GM12878 (cell line): ENCODE measurements around the gene MBOAT2. TPM values are rescaled to one million over a fixed set of nuclear protein-coding genes. Genes with fewer than 3 reads are reported as not detected.

Source experiments
- ATAC-seq: fragments of 200-7000 bp; cut with Tn5 transposase; 3 replicates; pipeline ENCODE4 v1.9.1; 2020; ENCODE audit warnings: mild to moderate bottlenecking, moderate library complexity
- BruUV-seq: library from RNA; stranded (reverse); fragments of 400-500 nt; replicated peaks from 2 replicates; lab custom pipeline; 2021; lab: Mats Ljungman, UMichigan
- CTCF ChIA-PET: fragments of 300-600 bp; sonication (Branson Sonifier 250); formaldehyde crosslinking; extraction: SDS; loops from one replicate; lab custom pipeline; 2021; ENCODE audit warnings: inconsistent platforms; lab: Yijun Ruan, JAX
- POLR2A ChIA-PET: fragments of 350-600 bp; formaldehyde crosslinking; extraction: SDS; loops from one replicate; lab custom pipeline; 2021; ENCODE audit warnings: inconsistent platforms; lab: Charles Lee
- RAD21 ChIA-PET: fragments of 300-600 bp; sonication (Branson Sonifier 250); formaldehyde crosslinking; loops from one replicate; lab custom pipeline; 2023; ENCODE audit warnings: antibody characterized with exemption; ENCODE audit not compliant: unreplicated experiment; lab: Charles Lee
- SMC1A ChIA-PET: fragments of 300-600 bp; sonication (Branson Sonifier 250); formaldehyde crosslinking; loops from one replicate; lab custom pipeline; 2023; ENCODE audit not compliant: unreplicated experiment, uncharacterized antibody; lab: Charles Lee
- DNase-seq: peaks from one replicate; pipeline ENCODE4 v3.0.0-alpha.2; 2011; ENCODE audit warnings: low read depth, low spot score
- FAIRE-seq: peaks from 3 replicates; lab custom pipeline; 2011; peaks lifted over from hg19 to GRCh38; lab: Jason Lieb, UNC
- H2AFZ ChIP-seq: 2 replicates; pipeline ENCODE4 v1.6.0; 2011; ENCODE audit warnings: low read depth, low read length, control low read depth; ENCODE audit not compliant: control insufficient read depth
- H3K27ac ChIP-seq: 2 replicates; pipeline ENCODE4 v1.5.1; 2011; ENCODE audit warnings: control low read depth; ENCODE audit not compliant: control insufficient read depth, insufficient read depth
- H3K27me3 ChIP-seq, 2 experiments: replicated peaks in 1 of 2; 2 replicates each; pipeline versions ENCODE4 v1.6.0 to v1.6.1; 2011; ENCODE audit warnings: low read length in 1 of 2; ENCODE audit not compliant: control insufficient read depth in 2 of 2, insufficient read depth in 2 of 2
- H3K36me3 ChIP-seq, 2 experiments: 2 replicates each; pipeline ENCODE4 v1.5.1; 2011; ENCODE audit warnings: low read length in 1 of 2; ENCODE audit not compliant: control insufficient read depth in 2 of 2, insufficient read depth in 2 of 2
- H3K4me1 ChIP-seq: 2 replicates; pipeline ENCODE4 v1.6.1; 2011; ENCODE audit warnings: mild to moderate bottlenecking, low read length, moderate library complexity, mixed read lengths; ENCODE audit not compliant: control insufficient read depth, insufficient read depth
- H3K4me2 ChIP-seq: 2 replicates; pipeline ENCODE4 v1.6.0; 2011; ENCODE audit warnings: control low read depth; ENCODE audit not compliant: control insufficient read depth, insufficient read depth
- H3K4me3 ChIP-seq: fragments of 200-600 bp; sonication (generic); 2 replicates; pipeline ENCODE4 v1.5.1; 2016
- H3K79me2 ChIP-seq: 2 replicates; pipeline ENCODE4 v1.6.0; 2011; ENCODE audit warnings: low read length; ENCODE audit not compliant: control insufficient read depth, insufficient read depth
- H3K9ac ChIP-seq: 2 replicates; pipeline ENCODE4 v1.8.0; 2011; ENCODE audit warnings: low read length, control low read depth, mixed read lengths; ENCODE audit not compliant: control insufficient read depth, insufficient read depth
- H3K9me3 ChIP-seq: replicated peaks from 3 replicates; pipeline ENCODE4 v1.5.1; 2011; ENCODE audit warnings: mild to moderate bottlenecking, low read length; ENCODE audit not compliant: control insufficient read depth, insufficient read depth
- H4K20me1 ChIP-seq: 2 replicates; pipeline ENCODE4 v1.6.0; 2011; ENCODE audit not compliant: control insufficient read depth, insufficient read depth
- DPF2 ChIP-seq: fragments of 450-650 bp; IDR thresholded peaks from 2 replicates; pipeline ENCODE4 v1.6.1; 2017; ENCODE audit warnings: mild to moderate bottlenecking
- ESRRA ChIP-seq: IDR thresholded peaks from 2 replicates; pipeline ENCODE4 v1.6.1; 2012; ENCODE audit warnings: mild to moderate bottlenecking, low read length, improper control_type of control experiment
- RB1 ChIP-seq: fragments of 450-650 bp; formaldehyde crosslinking; IDR thresholded peaks from 2 replicates; pipeline ENCODE4 v1.6.1; 2017; ENCODE audit warnings: mild to moderate bottlenecking, borderline replicate concordance
- WRNIP1 ChIP-seq: IDR thresholded peaks from 2 replicates; pipeline ENCODE4 v1.6.1; 2011; ENCODE audit warnings: low read depth, low read length, improper control_type of control experiment, borderline replicate concordance
- whole genome bisulfite sequencing: methylation state at CpG from one replicate; pipeline ENCODE4 v1.1.6; 2016; ENCODE audit warnings: low lambda C conversion rate; ENCODE audit not compliant: insufficient replicate concordance, insufficient coverage; ENCODE audit errors: missing lambda C conversion rate; 5-methylcytosine and 5-hydroxymethylcytosine counted together
- in situ Hi-C: fragments of 300-500 bp; cut with MboI; formaldehyde crosslinking; loops from 9 replicates; pipeline ENCODE4 v1.14.3; 2018; ENCODE audit warnings: mixed read lengths
- intact Hi-C: fragments of 100-400 bp; cut with micrococcal nuclease; formaldehyde crosslinking; loops from one replicate; pipeline ENCODE4 v1.14.2; 2022; ENCODE audit not compliant: unreplicated experiment
- polyA plus RNA-seq, 11 experiments: library from polyadenylated mRNA; depleted of rRNA in 4 of 11; unstranded in 6 of 11; stranded (reverse) in 5 of 11; fragments of >200 nt; fragmentation: Nextera tagmentation in 4 of 11; fragmentation: Illumina TruSeq in 1 of 11; extraction: Ambion mirVana in 4 of 11; extraction: Trizol in 1 of 11; gene quantifications; 1 replicate in 1 of 11; 2 replicates in 10 of 11; pipeline versions ENCODE4 v1.2.1 to v1.2.3, GENCODE V29; 2011 to 2016; ENCODE audit warnings: inconsistent platforms in 2 of 11, missing spikeins in 2 of 11, low read depth in 1 of 11
- total RNA-seq, 4 experiments: library from RNA; depleted of rRNA in 3 of 4; stranded (reverse); fragments of >200 nt in 3 of 4; fragmentation: Illumina TruSeq in 1 of 4; extraction: Trizol in 1 of 4; gene quantifications; 2 replicates each; pipeline versions ENCODE4 v1.2.1 to v1.2.3, GENCODE V29; 2013 to 2021
- TF ChIP-seq, protein P1 (sequence below): fragments of 150-350 bp; IDR thresholded peaks from 2 replicates; pipeline ENCODE4 v1.6.1; 2016; ENCODE audit warnings: low read depth, low read length
- TF ChIP-seq, protein P2 (sequence below): fragments of 450-650 bp; IDR thresholded peaks from 2 replicates; pipeline ENCODE4 v1.6.1; 2014; ENCODE audit warnings: mild to moderate bottlenecking
- TF ChIP-seq, protein P3 (sequence below): fragments of 450-650 bp; IDR thresholded peaks from 2 replicates; pipeline ENCODE4 v1.6.1; 2017; ENCODE audit warnings: mild to moderate bottlenecking, low read depth, inconsistent platforms; ENCODE audit not compliant: poor library complexity, severe bottlenecking

MBOAT2 gene
- total and polyA plus RNA-seq, 10 of the 15 experiments (the other 5 are each of a cell fraction or from before 2014, with no cell fraction given) = 0.08 to 40.6 (median 1.8) TPM

- 68% methylated on average over 1 of the region's 1 CpG for WGBS
Observed at GRCh38 chr2:9010866-9011265, 7.4 kb upstream of the MBOAT2 start.

GRCh38 chr2:9008951-9009664 is 5.6 kb upstream of the MBOAT2 start:
- FAIRE-seq = no peak
- TF ChIP-seq RB1 (no peak), DPF2 (no peak)
- TF ChIP-seq, protein P1, sequence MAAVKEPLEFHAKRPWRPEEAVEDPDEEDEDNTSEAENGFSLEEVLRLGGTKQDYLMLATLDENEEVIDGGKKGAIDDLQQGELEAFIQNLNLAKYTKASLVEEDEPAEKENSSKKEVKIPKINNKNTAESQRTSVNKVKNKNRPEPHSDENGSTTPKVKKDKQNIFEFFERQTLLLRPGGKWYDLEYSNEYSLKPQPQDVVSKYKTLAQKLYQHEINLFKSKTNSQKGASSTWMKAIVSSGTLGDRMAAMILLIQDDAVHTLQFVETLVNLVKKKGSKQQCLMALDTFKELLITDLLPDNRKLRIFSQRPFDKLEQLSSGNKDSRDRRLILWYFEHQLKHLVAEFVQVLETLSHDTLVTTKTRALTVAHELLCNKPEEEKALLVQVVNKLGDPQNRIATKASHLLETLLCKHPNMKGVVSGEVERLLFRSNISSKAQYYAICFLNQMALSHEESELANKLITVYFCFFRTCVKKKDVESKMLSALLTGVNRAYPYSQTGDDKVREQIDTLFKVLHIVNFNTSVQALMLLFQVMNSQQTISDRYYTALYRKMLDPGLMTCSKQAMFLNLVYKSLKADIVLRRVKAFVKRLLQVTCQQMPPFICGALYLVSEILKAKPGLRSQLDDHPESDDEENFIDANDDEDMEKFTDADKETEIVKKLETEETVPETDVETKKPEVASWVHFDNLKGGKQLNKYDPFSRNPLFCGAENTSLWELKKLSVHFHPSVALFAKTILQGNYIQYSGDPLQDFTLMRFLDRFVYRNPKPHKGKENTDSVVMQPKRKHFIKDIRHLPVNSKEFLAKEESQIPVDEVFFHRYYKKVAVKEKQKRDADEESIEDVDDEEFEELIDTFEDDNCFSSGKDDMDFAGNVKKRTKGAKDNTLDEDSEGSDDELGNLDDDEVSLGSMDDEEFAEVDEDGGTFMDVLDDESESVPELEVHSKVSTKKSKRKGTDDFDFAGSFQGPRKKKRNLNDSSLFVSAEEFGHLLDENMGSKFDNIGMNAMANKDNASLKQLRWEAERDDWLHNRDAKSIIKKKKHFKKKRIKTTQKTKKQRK = no peak
- TF ChIP-seq, protein P2, sequence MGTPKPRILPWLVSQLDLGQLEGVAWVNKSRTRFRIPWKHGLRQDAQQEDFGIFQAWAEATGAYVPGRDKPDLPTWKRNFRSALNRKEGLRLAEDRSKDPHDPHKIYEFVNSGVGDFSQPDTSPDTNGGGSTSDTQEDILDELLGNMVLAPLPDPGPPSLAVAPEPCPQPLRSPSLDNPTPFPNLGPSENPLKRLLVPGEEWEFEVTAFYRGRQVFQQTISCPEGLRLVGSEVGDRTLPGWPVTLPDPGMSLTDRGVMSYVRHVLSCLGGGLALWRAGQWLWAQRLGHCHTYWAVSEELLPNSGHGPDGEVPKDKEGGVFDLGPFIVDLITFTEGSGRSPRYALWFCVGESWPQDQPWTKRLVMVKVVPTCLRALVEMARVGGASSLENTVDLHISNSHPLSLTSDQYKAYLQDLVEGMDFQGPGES = no peak
- TF ChIP-seq, protein P3, sequence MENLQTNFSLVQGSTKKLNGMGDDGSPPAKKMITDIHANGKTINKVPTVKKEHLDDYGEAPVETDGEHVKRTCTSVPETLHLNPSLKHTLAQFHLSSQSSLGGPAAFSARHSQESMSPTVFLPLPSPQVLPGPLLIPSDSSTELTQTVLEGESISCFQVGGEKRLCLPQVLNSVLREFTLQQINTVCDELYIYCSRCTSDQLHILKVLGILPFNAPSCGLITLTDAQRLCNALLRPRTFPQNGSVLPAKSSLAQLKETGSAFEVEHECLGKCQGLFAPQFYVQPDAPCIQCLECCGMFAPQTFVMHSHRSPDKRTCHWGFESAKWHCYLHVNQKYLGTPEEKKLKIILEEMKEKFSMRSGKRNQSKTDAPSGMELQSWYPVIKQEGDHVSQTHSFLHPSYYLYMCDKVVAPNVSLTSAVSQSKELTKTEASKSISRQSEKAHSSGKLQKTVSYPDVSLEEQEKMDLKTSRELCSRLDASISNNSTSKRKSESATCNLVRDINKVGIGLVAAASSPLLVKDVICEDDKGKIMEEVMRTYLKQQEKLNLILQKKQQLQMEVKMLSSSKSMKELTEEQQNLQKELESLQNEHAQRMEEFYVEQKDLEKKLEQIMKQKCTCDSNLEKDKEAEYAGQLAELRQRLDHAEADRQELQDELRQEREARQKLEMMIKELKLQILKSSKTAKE = no peak

More at GRCh38 chr2:9010866-9011265, 7.4 kb upstream of the MBOAT2 start:
- H3K9ac ChIP-seq = no peak overlapping the region
- ATAC-seq (no peak), DNase-seq (no peak), FAIRE-seq (no peak)
- no peaks in the 10 kb centered on the region for H3K9me3 ChIP-seq
- H3K27me3 ChIP-seq = no peaks in the 10 kb centered on the region
- SMC1A ChIA-PET = interaction anchor here (1.4 kb wide), 1 partner anchor 46 kb away, joined by 3 read pairs; no protein-coding TSS in a partner anchor
- RAD21 ChIA-PET = no interaction called here
- no peaks in the 10 kb centered on the region for H3K36me3 ChIP-seq
- H3K4me2 ChIP-seq = no peak overlapping the region
- H4K20me1 ChIP-seq = no peaks in the 10 kb centered on the region
- CTCF ChIA-PET = no interaction called here
- H3K4me3 ChIP-seq = no peak overlapping the region
- no peaks in the 10 kb centered on the region for H3K4me1 ChIP-seq
- H3K27ac ChIP-seq = no peak overlapping the region
- no peak for TF ChIP-seq WRNIP1
- no peak for TF ChIP-seq ESRRA
- in situ Hi-C loops (no loop called here), intact Hi-C loops (no loop called here)
- POLR2A ChIA-PET = interaction anchor here (0.6 kb wide), 1 partner anchor 75 kb away, joined by 3 read pairs; no protein-coding TSS in a partner anchor
- no TSS peak for BruUV-seq
- no peak overlapping the region for H2AFZ ChIP-seq
- no peaks in the 10 kb centered on the region for H3K79me2 ChIP-seq

More at GRCh38 chr2:9008951-9009664, 5.6 kb upstream of the MBOAT2 start:
- H3K79me2 ChIP-seq = no peaks in the 10 kb centered on the region
- H3K9me3 ChIP-seq = no peaks in the 10 kb centered on the region
- H3K27me3 ChIP-seq = no peaks in the 10 kb centered on the region
- no TSS peak for BruUV-seq
- no peak for ATAC-seq
- H3K4me3 ChIP-seq = no peak overlapping the region
- RAD21 ChIA-PET = no interaction called here
- H3K36me3 ChIP-seq = no peaks in the 10 kb centered on the region
- in situ Hi-C loops (no loop called here), intact Hi-C loops (no loop called here)
- no peaks in the 10 kb centered on the region; the same call in 1 of the 2 replicates for H3K4me1 ChIP-seq
- SMC1A ChIA-PET = interaction anchor here (1.0 to 1.6 kb wide), 3 partner anchors 17 to 44 kb away, joined by 3 to 5 read pairs (median 3); no protein-coding TSS in a partner anchor
- 33% methylated on average over 1 of the region's 1 CpG for WGBS
- POLR2A ChIA-PET = no interaction called here
- no peaks in the 10 kb centered on the region for H4K20me1 ChIP-seq
- CTCF ChIA-PET = interaction anchor here (0.8 to 1.0 kb wide), 2 partner anchors 84 to 134 kb away, joined by 3 to 5 read pairs; no protein-coding TSS in a partner anchor
- no peak overlapping the region for H3K27ac ChIP-seq
- no peak overlapping the region for H2AFZ ChIP-seq
- no peak for DNase-seq
- H3K4me2 ChIP-seq = no peak overlapping the region
- no peak overlapping the region for H3K9ac ChIP-seq
